ENCODE data around the gene TP53AIP1.
A peak's percentile ranks its signal among the peaks of the same experiment; 100 is the strongest.

Gene TP53AIP1

DNA sequence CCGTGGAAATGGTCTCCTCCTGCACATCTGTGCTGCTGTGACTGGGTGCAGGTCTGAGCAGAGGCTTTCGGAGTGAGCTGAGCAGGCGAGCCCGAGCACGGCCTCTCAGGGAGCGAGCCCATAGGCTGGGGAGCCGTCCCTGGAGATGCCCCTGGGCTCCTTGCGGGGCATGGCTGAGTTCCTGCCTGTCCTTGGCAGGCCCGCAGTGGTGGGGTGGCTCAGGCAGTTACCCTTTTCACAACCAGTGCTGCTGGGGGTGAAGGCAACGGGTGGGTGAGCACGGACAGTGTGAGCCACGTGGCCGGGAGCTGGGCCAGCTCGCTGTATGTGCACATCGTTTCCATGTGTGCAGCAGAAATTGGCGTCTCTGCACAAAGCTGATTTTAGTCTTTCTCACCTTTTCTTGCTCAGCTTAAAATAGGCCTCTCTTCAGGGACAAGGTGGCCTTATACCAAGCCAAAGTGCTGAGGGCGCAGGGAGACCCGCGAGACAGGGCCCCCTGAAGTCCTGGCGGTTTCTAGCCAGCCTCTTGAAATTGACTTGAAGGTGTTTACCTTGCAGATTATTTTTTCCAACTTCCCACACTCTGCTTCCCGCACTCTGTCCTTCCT lies at the start of gene TP53AIP1:
TP53AIP1 (minus strand) TSS at position 55 of the 611 bp plus-strand sequence. CDS start 5,053 bp downstream, outside the sequence.
- no peak for DNase-seq

GRCh38 chr11:128988242-128988970 lies 45.7 kb upstream of the TP53AIP1 start:
- no peak for DNase-seq

DNA sequence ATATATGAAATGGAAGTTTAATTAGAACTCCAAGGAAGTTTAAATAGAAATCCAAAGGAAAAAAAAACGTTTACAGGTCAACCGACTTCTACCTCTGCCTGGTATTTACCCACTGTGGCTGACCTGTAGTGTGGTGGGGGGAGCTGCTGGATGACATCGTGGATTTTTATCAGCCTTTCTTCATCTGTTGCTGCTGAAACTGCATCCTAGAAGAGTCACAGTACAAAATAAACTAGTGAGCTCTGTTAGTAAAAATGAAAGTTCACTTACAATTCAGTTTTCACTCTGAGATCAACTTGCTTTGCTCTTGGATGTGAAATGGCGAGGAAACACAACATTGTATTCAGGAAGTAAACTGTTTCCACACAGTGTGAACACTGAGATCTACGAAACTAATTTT lies 43.2 kb upstream of the TP53AIP1 start:
- no peak for DNase-seq

GRCh38 chr11:128983023-128983422 lies 40.4 kb upstream of the TP53AIP1 start:
- DNase-seq = no peak

DNA sequence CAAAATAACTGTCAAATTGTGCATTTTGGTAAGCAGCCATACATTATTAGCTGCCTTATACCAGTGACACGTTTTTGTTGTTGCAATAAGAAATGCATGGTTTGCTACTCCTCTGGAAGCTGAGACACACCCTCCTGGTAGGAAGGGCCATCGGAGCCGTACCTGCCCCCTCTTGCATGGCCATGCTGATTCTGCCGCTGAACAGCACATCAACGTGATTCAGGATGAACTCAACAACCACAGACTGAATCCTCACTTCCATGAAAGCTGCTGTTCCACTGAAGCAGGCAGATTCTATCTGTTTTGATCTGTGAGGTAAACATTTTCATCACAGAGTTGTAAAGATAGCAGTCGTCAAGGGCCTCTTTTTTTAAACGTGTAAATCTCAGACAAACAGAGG lies 38.6 kb upstream of the TP53AIP1 start:
- no peak for DNase-seq

DNA sequence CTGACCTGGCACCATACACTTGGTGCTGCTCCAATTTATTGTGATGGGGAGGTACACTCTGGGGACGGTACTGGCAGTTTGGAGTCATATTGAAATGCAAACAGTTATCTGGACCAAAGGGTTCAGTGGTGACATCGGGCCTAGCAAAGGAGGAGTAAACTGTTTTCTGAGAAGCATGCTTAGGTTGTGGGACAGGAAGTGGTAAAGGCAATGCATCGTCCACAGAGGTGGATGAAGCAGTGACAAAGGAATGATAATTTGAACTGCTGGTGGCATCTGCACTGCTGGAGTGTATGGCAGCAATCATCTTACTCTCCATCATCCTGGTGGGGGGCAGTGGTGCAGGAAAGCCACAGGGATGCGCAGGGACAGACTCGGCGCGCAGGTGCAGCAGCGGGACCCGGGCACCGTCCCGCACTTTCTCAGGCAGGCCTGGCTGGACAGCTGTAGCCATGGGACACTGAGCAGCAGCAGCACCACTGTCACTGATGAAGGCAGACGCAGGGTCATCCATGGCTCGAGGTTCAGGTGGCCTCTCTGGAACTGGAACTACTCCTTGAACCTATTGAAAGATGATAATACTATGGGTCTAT lies 28.0 kb upstream of the TP53AIP1 start:
- no peak for DNase-seq

DNA sequence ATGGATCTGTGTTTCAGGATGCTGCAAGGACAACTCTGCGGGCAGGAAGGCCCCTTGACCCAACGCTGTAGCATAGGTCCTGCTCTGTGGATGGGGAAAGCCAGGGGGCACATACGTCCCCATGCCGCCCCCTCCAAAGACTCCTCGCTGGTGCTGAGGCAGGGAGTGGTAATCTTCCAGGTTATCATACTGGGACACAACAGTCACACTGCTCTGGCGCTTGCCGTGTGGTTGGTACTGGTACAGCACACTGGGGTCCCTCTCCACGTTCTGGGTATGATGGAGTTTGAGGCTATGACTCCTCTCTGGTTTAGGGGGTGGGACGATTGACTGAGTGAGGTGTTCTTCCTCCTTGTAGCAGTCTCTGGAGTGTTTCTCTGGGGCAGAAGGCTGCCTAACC lies 26.2 kb upstream of the TP53AIP1 start:
- no peak for DNase-seq

GRCh38 chr11:128967578-128967977 lies 24.9 kb upstream of the TP53AIP1 start:
- DNase-seq = no peak

DNA sequence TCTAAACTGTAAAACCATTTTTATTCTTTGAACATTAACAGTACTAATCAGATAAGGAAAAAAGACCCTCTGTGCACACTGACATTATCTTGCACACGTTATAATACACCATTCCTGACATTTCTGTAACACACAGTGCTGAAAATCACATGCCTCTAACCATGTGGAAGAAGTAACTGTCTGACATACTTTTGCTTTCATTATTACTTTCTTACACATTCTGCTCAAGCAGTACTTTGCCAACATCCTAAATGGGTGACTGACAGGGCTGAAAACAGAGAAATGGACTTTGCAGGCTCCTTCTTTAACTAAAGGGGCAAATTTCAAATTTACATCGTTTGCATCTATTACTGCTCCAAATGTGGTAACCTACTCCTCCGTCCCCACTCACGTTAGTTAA lies 22.8 kb upstream of the TP53AIP1 start:
- DNase-seq = no peak

- no peak for DNase-seq
Observed at GRCh38 chr11:128964463-128964930, 21.8 kb upstream of the TP53AIP1 start.

- no peak for DNase-seq
Observed at GRCh38 chr11:128963744-128964325, 21.2 kb upstream of the TP53AIP1 start.

DNA sequence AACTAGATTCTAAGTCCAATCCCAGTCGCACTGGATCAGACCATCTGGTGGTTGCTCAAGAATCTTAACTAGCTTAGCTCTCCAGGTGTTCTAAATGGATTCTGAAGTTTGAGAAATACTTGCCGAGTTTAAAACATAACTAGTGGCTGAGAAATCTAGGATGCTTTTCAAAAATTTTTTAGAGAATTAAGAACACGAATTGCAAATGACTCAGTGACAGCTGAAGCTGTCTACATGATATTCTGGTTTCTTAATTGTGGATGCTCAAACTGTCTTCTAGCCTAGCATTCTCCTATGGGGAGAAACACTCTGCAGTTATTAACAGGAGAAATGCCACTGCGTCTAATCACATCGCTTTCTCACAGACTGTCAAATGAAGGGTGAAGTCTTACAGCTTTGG lies 20.2 kb upstream of the TP53AIP1 start:
- DNase-seq = no peak

DNA sequence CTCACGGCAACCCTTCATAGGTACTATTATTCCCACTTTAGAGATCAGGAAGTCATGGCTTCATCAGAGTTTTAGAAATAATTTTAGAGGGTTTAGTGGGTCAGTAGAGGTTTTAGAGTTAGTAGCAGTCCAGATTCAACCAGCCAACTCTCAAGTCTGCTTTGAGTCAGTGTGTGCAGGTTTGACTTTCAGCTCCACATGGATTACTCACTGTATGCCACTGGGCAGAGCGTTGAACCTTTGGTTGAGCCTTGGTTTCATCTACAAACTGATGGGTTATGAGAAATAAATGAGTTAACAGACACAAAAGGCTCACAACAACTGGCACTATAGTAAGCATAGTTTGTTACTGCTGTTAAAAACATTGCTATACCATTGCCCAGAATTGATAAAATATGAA lies 19.0 kb upstream of the TP53AIP1 start:
- DNase-seq = no peak

DNA sequence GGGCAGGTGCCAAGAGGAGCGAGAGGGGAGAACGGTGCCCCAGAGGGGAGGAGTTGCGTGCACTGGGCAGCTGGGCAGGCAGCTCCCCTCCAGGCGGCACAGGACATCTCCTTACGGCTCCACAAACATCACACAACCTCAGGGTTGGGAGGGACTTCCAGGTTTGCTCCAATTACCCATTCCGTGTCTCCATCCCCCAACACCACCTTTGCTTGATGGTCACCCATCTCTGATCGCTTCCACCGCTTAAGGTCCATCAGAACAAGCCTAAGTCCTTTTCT lies 14.5 kb upstream of the TP53AIP1 start:
- no peak for DNase-seq

- peak; percentile 79 for DNase-seq
Observed at GRCh38 chr11:128956401-128957201, 13.9 kb upstream of the TP53AIP1 start.

DNA sequence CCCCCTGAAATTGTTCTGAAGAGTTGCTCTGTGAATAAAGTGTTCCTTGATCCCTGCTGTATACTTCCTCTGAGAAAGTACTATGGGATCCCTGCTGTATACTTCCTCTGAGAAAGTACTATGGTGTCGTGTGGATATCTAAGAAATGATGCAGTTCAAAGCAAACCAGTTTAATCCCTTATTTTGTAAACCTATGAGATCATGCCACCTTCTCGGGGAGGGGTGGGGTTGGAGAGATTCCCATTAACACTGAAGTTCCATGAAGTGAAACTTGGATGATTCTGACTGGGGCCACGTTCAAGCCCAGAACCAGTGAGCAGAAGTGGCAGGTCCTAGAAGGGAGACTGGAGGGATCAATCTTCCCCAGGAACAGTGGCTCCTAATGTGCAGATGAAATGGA lies 13.0 kb upstream of the TP53AIP1 start:
- DNase-seq = no peak

GRCh38 chr11:128953151-128953550 lies 10.5 kb upstream of the TP53AIP1 start:
- DNase-seq = no peak

DNA sequence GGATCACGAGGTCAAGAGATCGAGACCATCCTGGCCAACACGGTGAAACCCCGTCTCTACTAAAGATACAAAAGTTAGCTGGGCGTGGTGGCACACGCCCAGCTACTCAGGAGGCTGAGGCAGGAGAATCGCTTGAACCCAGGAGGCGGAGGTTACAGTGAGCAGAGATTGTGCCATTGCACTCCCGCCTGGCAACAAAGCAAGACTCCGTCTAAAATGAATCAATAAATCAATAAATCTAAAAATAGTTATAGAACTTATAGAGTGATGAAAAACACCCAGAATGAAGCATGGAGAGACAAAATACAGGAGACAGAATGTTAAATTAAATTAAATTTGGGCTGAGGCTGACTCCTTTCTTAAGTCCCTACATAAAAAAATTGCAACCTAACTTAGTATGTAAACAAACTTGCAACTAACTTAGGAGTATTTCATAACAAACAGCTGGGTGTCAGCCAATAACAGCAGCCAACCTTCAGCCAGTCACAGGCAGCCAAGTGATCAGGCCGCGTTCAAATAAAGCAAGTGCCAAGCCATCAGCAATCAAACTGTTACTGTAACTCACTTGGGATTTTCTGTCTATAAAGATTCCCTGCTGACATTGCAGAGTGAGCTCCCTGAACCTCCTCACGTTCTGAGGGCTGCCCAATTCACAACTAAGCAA lies 7.3 kb upstream of the TP53AIP1 start:
- DNase-seq = no peak

- no peak for DNase-seq
Observed at GRCh38 chr11:128948583-128948982, 5.9 kb upstream of the TP53AIP1 start.

GRCh38 chr11:128947773-128948172 lies 5.1 kb upstream of the TP53AIP1 start:
- no peak for DNase-seq

DNA sequence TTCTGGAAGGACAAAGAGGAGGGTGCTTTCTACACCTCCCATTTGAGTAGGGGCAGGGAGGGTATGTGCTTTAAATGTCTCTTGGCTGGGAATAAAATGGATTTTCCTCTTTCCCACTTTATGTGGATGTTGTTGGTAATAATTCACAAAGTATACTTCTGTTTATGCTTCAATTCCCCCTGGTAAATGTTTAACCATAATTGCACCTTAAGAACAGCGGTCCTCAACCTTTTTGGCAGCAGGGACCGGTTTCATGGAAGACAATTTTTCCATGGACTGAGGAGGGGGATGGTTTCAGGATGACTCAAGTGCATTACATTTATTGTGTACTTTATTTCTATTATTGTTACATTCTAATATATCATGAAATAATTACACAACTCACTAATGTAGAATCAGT lies 4.0 kb upstream of the TP53AIP1 start:
- DNase-seq = no peak

DNA sequence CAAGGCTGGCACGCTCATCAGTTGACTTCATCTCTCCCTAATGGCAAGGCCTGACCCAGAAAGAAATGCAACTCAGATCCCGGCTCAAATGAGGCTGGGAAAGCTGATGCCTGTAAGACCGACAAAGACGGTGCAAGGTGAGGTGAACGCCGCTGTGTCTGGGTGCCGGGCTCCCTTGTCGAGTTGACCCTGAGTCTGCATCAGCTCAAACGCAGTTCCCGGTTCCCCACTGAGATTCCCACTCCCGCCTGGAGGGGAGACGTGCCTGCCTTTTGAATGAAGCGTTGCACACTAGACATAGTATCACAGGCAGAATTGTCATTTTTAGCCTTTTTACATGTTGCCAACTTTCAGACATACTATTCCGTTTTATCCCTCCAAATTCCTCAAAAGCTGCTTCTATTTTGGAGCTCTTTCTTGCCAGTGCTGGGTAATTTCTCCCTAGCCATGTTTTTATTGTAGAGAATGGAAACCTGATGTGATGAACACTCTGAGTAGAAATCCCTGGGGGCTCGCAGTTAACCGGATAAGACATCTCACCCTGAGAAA lies 831 bp upstream of the TP53AIP1 start:
- no peak for DNase-seq

- no peak for DNase-seq
Observed at GRCh38 chr11:128942272-128942612, 429 bp downstream of the TP53AIP1 start.

All from NCI-H2081 (cell line).